KMS-11 (cell line): ENCODE data around the gene PHF13.

Experiments
- H2AFZ ChIP-seq: fragments of 200-600 bp; sonication (generic); 2 replicates; pipeline ENCODE4 v1.6.1; 2016; ENCODE audit warnings: antibody characterized with exemption, mixed run types, low read depth
- H3K27ac ChIP-seq: fragments of 200-600 bp; sonication (generic); 2 replicates; pipeline ENCODE4 v1.6.1; 2016; ENCODE audit warnings: mild to moderate bottlenecking, mixed run types
- H3K27me3 ChIP-seq: fragments of 200-600 bp; sonication (generic); 2 replicates; pipeline ENCODE4 v1.6.1; 2017; ENCODE audit warnings: mild to moderate bottlenecking, low read depth, mixed run types, moderate library complexity; ENCODE audit not compliant: insufficient read depth
- H3K36me3 ChIP-seq: fragments of 200-600 bp; sonication (generic); 2 replicates; pipeline ENCODE4 v1.6.1; 2017; ENCODE audit warnings: mild to moderate bottlenecking, mixed run types; ENCODE audit not compliant: insufficient read depth
- H3K4me1 ChIP-seq: fragments of 200-600 bp; sonication (generic); 2 replicates; pipeline ENCODE4 v1.6.1; 2016; ENCODE audit warnings: mild to moderate bottlenecking, low read depth, mixed run types; ENCODE audit not compliant: poor library complexity, severe bottlenecking
- H3K4me2 ChIP-seq: fragments of 200-600 bp; sonication (generic); 2 replicates; pipeline ENCODE4 v1.7.0; 2016; ENCODE audit warnings: mild to moderate bottlenecking, mixed run types
- H3K4me3 ChIP-seq: fragments of 200-600 bp; sonication (generic); IDR thresholded peaks from 2 replicates; pipeline ENCODE4 v1.6.1; 2017; ENCODE audit warnings: low read depth, low read length, mixed read lengths; ENCODE audit not compliant: insufficient read depth
- H3K79me2 ChIP-seq: fragments of 200-600 bp; sonication (generic); 2 replicates; pipeline ENCODE4 v1.6.1; 2016; ENCODE audit warnings: low read depth, mixed run types; ENCODE audit not compliant: insufficient read depth
- H3K9ac ChIP-seq: fragments of 200-600 bp; sonication (generic); 2 replicates; pipeline ENCODE4 v1.6.1; 2016; ENCODE audit warnings: mild to moderate bottlenecking, mixed run types
- H4K20me1 ChIP-seq: fragments of 200-600 bp; sonication (generic); 2 replicates; pipeline ENCODE4 v1.6.1; 2016; ENCODE audit warnings: mild to moderate bottlenecking, mixed run types; ENCODE audit not compliant: insufficient read depth
- CTCF ChIP-seq: fragments of 200-600 bp; sonication (generic); conservative IDR thresholded peaks from 2 replicates; pipeline ENCODE4 v1.6.1; 2017; ENCODE audit warnings: low read depth, mild to moderate bottlenecking, antibody characterized with exemption, low read length, moderate library complexity, mixed read lengths

The PHF13 gene

GRCh38 chr1:6667139-6667538 is 53.6 kb downstream of the PHF13 start:
- Histone ChIP-seq H3K4me3 (no peak overlapping the region), H3K4me1 (peaks cover 5% of the 10 kb centered on the region), H2AFZ (no peak overlapping the region), H3K27ac (no peak overlapping the region), H3K36me3 (peaks cover 4% of the 10 kb centered on the region; the same call in 1 of the 2 replicates), H3K27me3 (no peaks in the 10 kb centered on the region), H3K79me2 (peaks cover 14% of the 10 kb centered on the region; the same call in 1 of the 2 replicates), H3K4me2 (no peak overlapping the region), H3K9ac (no peak overlapping the region), H4K20me1 (no peaks in the 10 kb centered on the region)
- TF ChIP-seq CTCF, result no peak

GRCh38 chr1:6668503-6668902 is 55.0 kb downstream of the PHF13 start:
- H3K4me1 ChIP-seq, result peaks cover 18% of the 10 kb centered on the region
- no peak for TF ChIP-seq CTCF
- H2AFZ ChIP-seq, result no peak overlapping the region
- H3K4me2 ChIP-seq, result no peak overlapping the region
- peaks cover 9% of the 10 kb centered on the region; the same call in 1 of the 2 replicates for H3K79me2 ChIP-seq
- no peaks in the 10 kb centered on the region for H4K20me1 ChIP-seq
- peaks cover 4% of the 10 kb centered on the region; the same call in 1 of the 2 replicates for H3K36me3 ChIP-seq
- no peak overlapping the region for H3K9ac ChIP-seq
- H3K4me3 ChIP-seq, result no peak overlapping the region
- no peaks in the 10 kb centered on the region for H3K27me3 ChIP-seq
- no peak overlapping the region for H3K27ac ChIP-seq

DNA sequence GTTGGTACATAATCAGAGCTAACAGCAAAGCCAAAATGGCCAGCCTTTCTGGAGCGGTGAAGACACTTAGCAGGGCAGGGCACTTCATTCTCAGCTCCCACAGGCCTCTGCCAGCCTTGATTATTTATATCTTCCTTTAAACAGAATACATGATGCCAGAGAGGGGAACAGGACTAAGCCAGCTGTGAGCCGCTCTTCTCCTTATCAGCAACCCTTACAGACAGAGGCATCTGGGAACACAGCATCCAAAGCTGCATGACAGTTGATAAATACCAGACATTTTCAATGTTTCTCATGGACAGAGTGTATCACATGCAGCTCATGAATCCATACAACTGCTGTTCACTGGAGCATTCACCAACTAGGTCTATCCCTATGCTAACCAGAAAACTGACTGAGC is 59.0 kb downstream of the PHF13 start:
- H3K4me3 ChIP-seq, result no peak overlapping the region
- H2AFZ ChIP-seq, result no peak overlapping the region
- H4K20me1 ChIP-seq, result no peaks in the 10 kb centered on the region
- peak overlapping the region; percentile 77; the same call in 1 of the 2 replicates for H3K27ac ChIP-seq
- H3K79me2 ChIP-seq, result peaks cover 3% of the 10 kb centered on the region; the same call in 1 of the 2 replicates
- no peaks in the 10 kb centered on the region for H3K27me3 ChIP-seq
- peak overlapping the region; percentile 52; the same call in 1 of the 2 replicates for H3K4me2 ChIP-seq
- peaks cover 4% of the 10 kb centered on the region; the same call in 1 of the 2 replicates for H3K36me3 ChIP-seq
- peaks cover 44% of the 10 kb centered on the region for H3K4me1 ChIP-seq
- no peak overlapping the region for H3K9ac ChIP-seq
- no peak for TF ChIP-seq CTCF
